HG03558 (cell line): ENCODE results near the gene TSPY8.
"Not testable (repeated sequence)": the region's sequence is repeated elsewhere in the genome, so short reads cannot be mapped to it uniquely, and the experiment has no call there.

ENCODE experiments used
- ATAC-seq: cut with Tn5 transposase; IDR thresholded peaks from one replicate; pipeline ENCODE4 v1.9.1; 2021; ENCODE audit warnings: moderate number of reproducible peaks; ENCODE audit not compliant: unreplicated experiment; ENCODE audit errors: extremely low read depth

TSPY8 gene, protein sequence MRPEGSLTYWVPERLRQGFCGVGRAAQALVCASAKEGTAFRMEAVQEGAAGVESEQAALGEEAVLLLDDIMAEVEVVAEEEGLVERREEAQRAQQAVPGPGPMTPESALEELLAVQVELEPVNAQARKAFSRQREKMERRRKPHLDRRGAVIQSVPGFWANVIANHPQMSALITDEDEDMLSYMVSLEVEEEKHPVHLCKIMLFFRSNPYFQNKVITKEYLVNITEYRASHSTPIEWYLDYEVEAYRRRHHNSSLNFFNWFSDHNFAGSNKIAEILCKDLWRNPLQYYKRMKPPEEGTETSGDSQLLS

GRCh38 chrY:9357497-9357896 lies at the start of gene TSPY8:
TSPY8 (plus strand) TSS chrY:9357797; CDS start chrY:9357843, 46 bp downstream.
- not testable (repeated sequence) for ATAC-seq

GRCh38 chrY:9320996-9321395 lies 36.6 kb upstream of the TSPY8 start:
- ATAC-seq: no peak

GRCh38 chrY:9337164-9337563 lies 20.4 kb upstream of the TSPY8 start, which contains the start of gene TSPY4:
TSPY4 (plus strand) TSS chrY:9337464; CDS start chrY:9337510, 46 bp downstream.
- ATAC-seq: not testable (repeated sequence)

GRCh38 chrY:9396527-9396926 lies 38.9 kb downstream of the TSPY8 start:
- not testable (repeated sequence) for ATAC-seq

DNA sequence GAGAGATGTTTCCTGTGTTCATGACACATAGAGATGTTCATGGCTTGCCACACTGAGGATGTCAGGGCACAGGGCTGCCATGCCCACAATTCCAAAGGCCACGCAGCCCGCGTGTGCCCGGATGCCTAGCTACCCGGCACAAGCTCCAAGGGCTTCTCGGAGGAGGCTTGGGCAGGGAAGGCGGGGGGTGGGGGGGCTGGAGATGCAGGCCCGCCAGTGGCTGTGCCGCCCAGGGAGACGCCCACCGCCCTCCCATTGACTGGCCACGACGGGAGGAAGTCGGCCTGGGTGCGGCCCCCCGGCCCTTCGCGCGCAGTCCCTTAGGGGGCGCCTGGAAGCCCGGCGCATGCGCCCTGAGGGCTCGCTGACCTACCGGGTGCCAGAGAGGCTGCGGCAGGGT lies 40.5 kb downstream of the TSPY8 start, which contains the start of gene TSPY3:
Gene TSPY3, plus strand, starts transcription at position 301 of the 400 bp plus-strand sequence. Its CDS starts 46 bp downstream, at position 347.
- not testable (repeated sequence) for ATAC-seq
